Vagina (tissue), 2 donors: ENCODE results near the gene PIAS4. TPM values are rescaled to one million over a fixed set of nuclear protein-coding genes. Genes with fewer than 3 reads are reported as not detected.

Experiments used
- DNase-seq, 2 donors: peaks; one replicate each; pipeline ENCODE4 v3.0.0-alpha.2; 2017; ENCODE audit errors: extremely low spot score in 2 of 2
- H3K27ac ChIP-seq: fragments of 200-600 bp; sonication (generic); one replicate; pipeline ENCODE4 v1.5.1; 2019
- H3K27me3 ChIP-seq: fragments of 200-600 bp; sonication (generic); one replicate; pipeline ENCODE4 v1.5.1; 2019
- H3K36me3 ChIP-seq, 2 donors: fragments of 200-600 bp; sonication (generic); one replicate each; pipeline ENCODE4 v1.5.1; 2017 to 2019
- H3K4me1 ChIP-seq: fragments of 200-600 bp; sonication (generic); one replicate; pipeline ENCODE4 v1.5.1; 2019
- H3K4me3 ChIP-seq, 2 donors: fragments of 200-600 bp; sonication (generic); 1 replicate in 1 of 2; 2 replicates in 1 of 2; pipeline ENCODE4 v1.5.1; 2016 to 2019
- H3K9me3 ChIP-seq: fragments of 200-600 bp; sonication (generic); one replicate; pipeline ENCODE4 v1.5.1; 2019
- CTCF ChIP-seq, 3 experiments: fragments of 450-650 bp in 2 of 3; fragments of 200-600 bp in 1 of 3; sonication (generic) in 1 of 3; IDR thresholded peaks; one replicate each; pipeline ENCODE4 v1.5.1; 2017 to 2019; ENCODE audit warnings: antibody characterized with exemption in 3 of 3, mild to moderate bottlenecking in 2 of 3, moderate library complexity in 2 of 3
- POLR2A ChIP-seq, 2 donors: fragments of 450-650 bp; IDR thresholded peaks; one replicate each; pipeline ENCODE4 v1.6.1; 2017; ENCODE audit warnings: antibody characterized with exemption in 2 of 2, mild to moderate bottlenecking in 2 of 2, moderate library complexity in 2 of 2
- POLR2AphosphoS5 ChIP-seq, 2 donors: sonication (generic); formaldehyde crosslinking; IDR thresholded peaks; one replicate each; pipeline ENCODE4 v1.9.0; 2017; ENCODE audit warnings: antibody characterized with exemption in 2 of 2, mild to moderate bottlenecking in 2 of 2, low read depth in 1 of 2; ENCODE audit not compliant: insufficient read depth in 1 of 2
- intact Hi-C: fragments of 100-400 bp; cut with DNase I; formaldehyde crosslinking; loops from one replicate; pipeline ENCODE4 v1.15.1; 2023
- total RNA-seq: library from RNA; depleted of rRNA; stranded (reverse); fragments of >200 nt; gene quantifications from one replicate; pipeline ENCODE4 v1.2.3, GENCODE V29; 2016

Gene PIAS4
- total RNA-seq, 1 donor from 2014 or later, result 14.0 TPM

- H3K4me1 ChIP-seq, result peaks cover 49% of the 10 kb centered on the region
- peaks cover 3 to 59% of the 10 kb centered on the region in 2 donors for H3K36me3 ChIP-seq
- H3K4me3 ChIP-seq, result peak overlapping the region; percentile 79 to 100
- TF ChIP-seq POLR2AphosphoS5 (IDR thresholded peaks at IDR 0.05; ENCODE audit: insufficient read depth in 1 of 2, low read depth in 1 of 2) (no peak), POLR2A (IDR thresholded peaks at IDR 0.05) (no peak), CTCF (IDR thresholded peaks at IDR 0.05) (no peak)
- H3K27me3 ChIP-seq, result no peaks in the 10 kb centered on the region
- intact Hi-C loops, result loop anchor here (10.0 kb wide), 1 partner anchor 221 kb away; no protein-coding TSS in a partner anchor
- H3K27ac ChIP-seq, result peak overlapping the region; percentile 92
- H3K9me3 ChIP-seq, result no peaks in the 10 kb centered on the region
- DNase-seq, result no peak
These were observed 24.0 kb upstream of the PIAS4 start for GRCh38 chr19:3983542-3983914.

GRCh38 chr19:3983936-3984583 lies 23.5 kb upstream of the PIAS4 start:
- H3K36me3 ChIP-seq, result peaks cover 3 to 54% of the 10 kb centered on the region in 2 donors
- peak overlapping the region; percentile 92 for H3K27ac ChIP-seq
- peaks cover 49% of the 10 kb centered on the region for H3K4me1 ChIP-seq
- H3K27me3 ChIP-seq, result no peaks in the 10 kb centered on the region
- peak in 1 of 2 donors; percentile 58 for TF ChIP-seq POLR2AphosphoS5 (IDR thresholded peaks at IDR 0.05; ENCODE audit: insufficient read depth in 1 of 2, low read depth in 1 of 2)
- TF ChIP-seq POLR2A (IDR thresholded peaks at IDR 0.05), result no peak
- intact Hi-C loops, result loop anchor here (10.0 kb wide), 1 partner anchor 221 kb away; no protein-coding TSS in a partner anchor
- peak overlapping the region; percentile 79 to 100 for H3K4me3 ChIP-seq
- no peaks in the 10 kb centered on the region for H3K9me3 ChIP-seq
- DNase-seq, result peak in 1 of 2 donors; percentile 88

- H3K27me3 ChIP-seq, result no peaks in the 10 kb centered on the region
- H3K27ac ChIP-seq, result peak overlapping the region; percentile 92
- peaks cover 49% of the 10 kb centered on the region for H3K4me1 ChIP-seq
- peaks cover 3 to 49% of the 10 kb centered on the region in 2 donors for H3K36me3 ChIP-seq
- intact Hi-C loops, result loop anchor here (10.0 kb wide), 1 partner anchor 220 kb away; no protein-coding TSS in a partner anchor
- H3K4me3 ChIP-seq, result peak overlapping the region; percentile 79 to 100
- DNase-seq, result no peak
- no peak for TF ChIP-seq POLR2A (IDR thresholded peaks at IDR 0.05)
- no peaks in the 10 kb centered on the region for H3K9me3 ChIP-seq
These were observed 23.0 kb upstream of the PIAS4 start for GRCh38 chr19:3984584-3984907.

GRCh38 chr19:3984908-3985642 lies 22.5 kb upstream of the PIAS4 start, which contains the start of gene EEF2:
Gene EEF2 (minus strand): TSS chr19:3985463. CDS start chr19:3985380, 83 bp downstream.
- TF ChIP-seq CTCF (IDR thresholded peaks at IDR 0.05), result peak in 1 of 3 experiments; percentile 15
- peak; percentile 87 to 100 for TF ChIP-seq POLR2AphosphoS5 (IDR thresholded peaks at IDR 0.05; ENCODE audit: insufficient read depth in 1 of 2, low read depth in 1 of 2)
- peak; percentile 47 to 99 for TF ChIP-seq POLR2A (IDR thresholded peaks at IDR 0.05)
- peak in 1 of 2 donors; percentile 91 for DNase-seq
- Histone ChIP-seq H3K4me1 (peaks cover 49% of the 10 kb centered on the region), H3K9me3 (no peaks in the 10 kb centered on the region), H3K27ac (peak within 1 kb of the TSS; percentile 92), H3K27me3 (no peaks in the 10 kb centered on the region), H3K4me3 (peak within 1 kb of the TSS; percentile 79 to 100), H3K36me3 (peaks cover 3 to 43% of the 10 kb centered on the region in 2 donors)
- intact Hi-C loops, result loop anchor here (5.0 to 10.0 kb wide), 2 partner anchors 82 to 220 kb away; partner anchors contain the start of gene ZBTB7A

- no peaks in the 10 kb centered on the region for H3K27me3 ChIP-seq
- no peak for TF ChIP-seq POLR2AphosphoS5 (IDR thresholded peaks at IDR 0.05; ENCODE audit: insufficient read depth in 1 of 2, low read depth in 1 of 2)
- TF ChIP-seq POLR2A (IDR thresholded peaks at IDR 0.05), result no peak
- no peak for TF ChIP-seq CTCF (IDR thresholded peaks at IDR 0.05)
- no peaks in the 10 kb centered on the region for H3K9me3 ChIP-seq
- H3K4me3 ChIP-seq, result peak overlapping the region; percentile 79 to 100
- H3K36me3 ChIP-seq, result peaks cover 3 to 37% of the 10 kb centered on the region in 2 donors
- no peak for DNase-seq
- peak overlapping the region; percentile 92 for H3K27ac ChIP-seq
- intact Hi-C loops, result loop anchor here (5.0 to 10.0 kb wide), 2 partner anchors 82 to 219 kb away; partner anchors contain the start of gene ZBTB7A
- H3K4me1 ChIP-seq, result peaks cover 49% of the 10 kb centered on the region
These were observed 21.8 kb upstream of the PIAS4 start for GRCh38 chr19:3985643-3986259.
